HCT116 (cell line): ENCODE data around the gene ANKRD6. TPM values are rescaled to one million over a fixed set of nuclear protein-coding genes. Genes with fewer than 3 reads are reported as not detected.

ENCODE experiments used
- ATAC-seq: fragments of 200-7000 bp; cut with Tn5 transposase; 2 replicates; pipeline ENCODE4 v1.9.1; 2020; ENCODE audit warnings: mild to moderate bottlenecking, moderate library complexity
- BruUV-seq: library from RNA; stranded (reverse); fragments of 400-500 nt; replicated peaks from 2 replicates; lab custom pipeline; 2021; lab: Mats Ljungman, UMichigan
- CTCF ChIA-PET: fragments of 300-600 bp; sonication (Branson Sonifier 250); formaldehyde crosslinking; loops from one replicate; lab custom pipeline; 2021; ENCODE audit warnings: antibody characterized with exemption; lab: Charles Lee
- POLR2A ChIA-PET: fragments of 300-600, 350-600 bp; sonication (Branson Sonifier 250); formaldehyde crosslinking; loops from one replicate; lab custom pipeline; 2021; ENCODE audit warnings: antibody characterized with exemption; lab: Charles Lee
- RAD21 ChIA-PET, 2 experiments: fragments of 300-600 bp; sonication (Branson Sonifier 250); formaldehyde crosslinking; loops; one replicate each; lab custom pipeline; 2023; ENCODE audit warnings: low total read pairs in 2 of 2; ENCODE audit not compliant: uncharacterized antibody in 2 of 2, unreplicated experiment in 2 of 2, low non-redundant PET in 1 of 2; lab: Charles Lee
- DNase-seq: peaks from one replicate; pipeline ENCODE4 v3.0.0-alpha.2; 2010; ENCODE audit warnings: low read depth, low spot score
- H2AFZ ChIP-seq: fragments of 200-600 bp; shearing (Covaris generic), sonication (generic); 2 replicates; pipeline ENCODE4 v1.6.1; 2017; ENCODE audit warnings: low read depth, mixed run types, mixed read lengths, antibody characterized with exemption, low read length; ENCODE audit not compliant: poor library complexity, severe bottlenecking
- H3K27ac ChIP-seq: 2 replicates; pipeline ENCODE4 v1.5.1; 2012; ENCODE audit warnings: low read depth, low read length
- H3K27me3 ChIP-seq: fragments of 200-600 bp; sonication (generic); 2 replicates; pipeline ENCODE4 v1.6.1; 2016; ENCODE audit warnings: mixed run types, low read length, mixed read lengths; ENCODE audit not compliant: insufficient read depth
- H3K36me3 ChIP-seq, 2 experiments: fragments of 200-500 bp in 1 of 2; fragments of 200-600 bp in 1 of 2; sonication (Bioruptor generic) in 1 of 2; sonication (generic) in 1 of 2; 2 replicates each; pipeline versions ENCODE4 v1.5.1 to v1.6.1; 2014 to 2016; ENCODE audit warnings: low read length in 2 of 2, inconsistent platforms in 1 of 2, mixed read lengths in 1 of 2, mixed run types in 1 of 2; ENCODE audit not compliant: insufficient read depth in 2 of 2, control insufficient read depth in 1 of 2
- H3K4me1 ChIP-seq, 2 experiments: fragments of 200-600 bp in 1 of 2; sonication (generic) in 1 of 2; 2 replicates each; pipeline versions ENCODE4 v1.5.1 to v1.6.1; 2012 to 2017; ENCODE audit warnings: low read length in 2 of 2, inconsistent platforms in 1 of 2, mild to moderate bottlenecking in 1 of 2, mixed read lengths in 1 of 2, mixed run types in 1 of 2, moderate library complexity in 1 of 2; ENCODE audit not compliant: insufficient read depth in 2 of 2, control insufficient read depth in 1 of 2
- H3K4me2 ChIP-seq: fragments of 200-600 bp; sonication (generic); 2 replicates; pipeline ENCODE4 v1.6.1; 2017; ENCODE audit warnings: mixed run types, low read length, mixed read lengths
- H3K4me3 ChIP-seq, 2 experiments: fragments of 200-600 bp in 1 of 2; sonication (generic) in 1 of 2; replicated peaks in 1 of 2; 2 replicates each; pipeline ENCODE4 v1.5.1; 2011 to 2016; ENCODE audit warnings: low read length in 2 of 2, control low read depth in 1 of 2, low read depth in 1 of 2, mild to moderate bottlenecking in 1 of 2, mixed read lengths in 1 of 2, mixed run types in 1 of 2
- H3K79me2 ChIP-seq: fragments of 200-600 bp; sonication (generic); 2 replicates; pipeline ENCODE4 v1.6.1; 2017; ENCODE audit warnings: mild to moderate bottlenecking, mixed run types, low read length, moderate library complexity, mixed read lengths; ENCODE audit not compliant: insufficient read depth
- H3K9ac ChIP-seq: fragments of 200-600 bp; sonication (generic); 2 replicates; pipeline ENCODE4 v1.6.1; 2016; ENCODE audit warnings: low read length, mixed read lengths
- H3K9me2 ChIP-seq: fragments of 200-600 bp; sonication (generic), shearing (Covaris generic); 2 replicates; pipeline ENCODE4 v1.6.1; 2017; ENCODE audit warnings: mixed run types, mild to moderate bottlenecking, moderate library complexity; ENCODE audit not compliant: insufficient read depth
- H3K9me3 ChIP-seq, 2 experiments: fragments of 200-500 bp in 1 of 2; fragments of 200-600 bp in 1 of 2; sonication (Bioruptor generic) in 1 of 2; sonication (generic) in 1 of 2; 2 replicates each; pipeline ENCODE4 v1.6.1; 2014 to 2017; ENCODE audit warnings: low read length in 2 of 2, mixed read lengths in 2 of 2, inconsistent platforms in 1 of 2, low read depth in 1 of 2, mild to moderate bottlenecking in 1 of 2, mixed run types in 1 of 2, moderate library complexity in 1 of 2; ENCODE audit not compliant: control insufficient read depth in 1 of 2, insufficient read depth in 1 of 2
- H4K20me1 ChIP-seq: fragments of 200-600 bp; sonication (generic), shearing (Covaris generic); 2 replicates; pipeline ENCODE4 v1.6.1; 2017; ENCODE audit warnings: mixed run types, mild to moderate bottlenecking, moderate library complexity; ENCODE audit not compliant: insufficient read depth
- CEBPB ChIP-seq: IDR thresholded peaks from 2 replicates; pipeline ENCODE4 v1.6.1; 2012; ENCODE audit warnings: low read depth
- EGR1 ChIP-seq: IDR thresholded peaks from 2 replicates; pipeline ENCODE4 v1.6.1; 2012; ENCODE audit warnings: low read depth
- ELF1 ChIP-seq: IDR thresholded peaks from 2 replicates; pipeline ENCODE4 v1.6.1; 2012; ENCODE audit warnings: low read depth, borderline replicate concordance
- EZH2 ChIP-seq: fragments of 200-600 bp; sonication (generic); IDR thresholded peaks from 2 replicates; pipeline ENCODE4 v1.6.1; 2017; ENCODE audit warnings: antibody characterized with exemption, mixed run types
- FOSL1 ChIP-seq: IDR thresholded peaks from 2 replicates; pipeline ENCODE4 v1.6.1; 2012; ENCODE audit warnings: low read depth
- JUND ChIP-seq: IDR thresholded peaks from 2 replicates; pipeline ENCODE4 v1.6.1; 2012
- RAD21 ChIP-seq: IDR thresholded peaks from 2 replicates; pipeline ENCODE4 v1.6.1; 2012; ENCODE audit warnings: low read depth, mild to moderate bottlenecking
- SP1 ChIP-seq: IDR thresholded peaks from 2 replicates; pipeline ENCODE4 v1.6.1; 2012; ENCODE audit warnings: low read depth
- SRF ChIP-seq: IDR thresholded peaks from 2 replicates; pipeline ENCODE4 v1.6.1; 2012; ENCODE audit warnings: low read depth
- TCF7L2 ChIP-seq: IDR thresholded peaks from 2 replicates; pipeline ENCODE4 v1.7.0; 2011; ENCODE audit warnings: borderline replicate concordance, inconsistent platforms; ENCODE audit not compliant: insufficient read depth, insufficient read length; ENCODE audit errors: extremely low read depth
- YY1 ChIP-seq: IDR thresholded peaks from 2 replicates; pipeline ENCODE4 v1.6.1; 2011; ENCODE audit warnings: low read length, low read depth, moderate library complexity, mild to moderate bottlenecking; ENCODE audit not compliant: insufficient replicate concordance; ENCODE audit errors: extremely low read depth
- ZNF274 ChIP-seq: fragments of 200-500 bp; sonication (Bioruptor generic); IDR thresholded peaks from 2 replicates; pipeline ENCODE4 v1.6.1; 2014; ENCODE audit warnings: mild to moderate bottlenecking, low read depth, low read length, inconsistent platforms
- intact Hi-C: fragments of 100-400 bp; cut with micrococcal nuclease; formaldehyde crosslinking; loops from 2 replicates; pipeline ENCODE4 v1.10.0; 2022
- total RNA-seq: library from RNA; stranded (reverse); gene quantifications from one replicate; pipeline ENCODE4 v1.2.1, GENCODE V29; 2021; ENCODE audit not compliant: unreplicated experiment
- TF ChIP-seq, protein P1 (sequence below): IDR thresholded peaks from 2 replicates; pipeline ENCODE4 v1.6.1; 2011; ENCODE audit warnings: mild to moderate bottlenecking, low read length, moderate library complexity; ENCODE audit not compliant: insufficient replicate concordance; ENCODE audit errors: extremely low read depth
- TF ChIP-seq, protein P2 (sequence below): IDR thresholded peaks from 2 replicates; pipeline ENCODE4 v1.6.1; 2012
- TF ChIP-seq, protein P3 (sequence below), 3 experiments: fragments of 200-600 bp in 1 of 3; sonication (generic) in 1 of 3; IDR thresholded peaks in 2 of 3; conservative IDR thresholded peaks in 1 of 3; 2 replicates each; pipeline ENCODE4 v1.5.1; 2012 to 2017; ENCODE audit warnings: low read depth in 2 of 3, low read length in 2 of 3, antibody characterized with exemption in 1 of 3, borderline replicate concordance in 1 of 3, control low read depth in 1 of 3, mild to moderate bottlenecking in 1 of 3, mixed read lengths in 1 of 3, mixed run types in 1 of 3, moderate library complexity in 1 of 3; ENCODE audit not compliant: insufficient read depth in 1 of 3

Gene ANKRD6
- total RNA-seq, 1 experiment from 2014 or later = 9.9 TPM

DNA sequence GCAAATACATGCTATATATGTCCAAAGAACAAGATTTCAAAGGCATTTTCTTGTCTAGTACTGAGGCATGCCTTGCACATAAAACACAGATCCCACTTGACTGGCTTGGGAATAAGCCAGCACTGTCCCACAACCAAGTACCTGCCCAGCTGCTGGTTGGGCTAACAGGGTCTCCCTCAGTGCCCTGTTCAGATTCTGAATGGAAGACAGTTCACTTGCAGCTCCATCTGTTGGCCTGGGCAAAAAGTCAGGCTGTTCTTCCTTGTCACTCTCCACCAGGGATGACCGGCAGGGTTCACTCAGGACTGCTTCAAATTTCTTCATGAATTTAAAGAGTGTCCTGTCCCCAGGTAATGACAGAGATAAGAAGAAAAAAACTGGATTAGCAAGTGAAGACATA, 250.0 kb downstream of the ANKRD6 start:
- H3K4me3 ChIP-seq = no peak overlapping the region
- no peaks in the 10 kb centered on the region for H3K9me2 ChIP-seq
- TF ChIP-seq, protein P1, sequence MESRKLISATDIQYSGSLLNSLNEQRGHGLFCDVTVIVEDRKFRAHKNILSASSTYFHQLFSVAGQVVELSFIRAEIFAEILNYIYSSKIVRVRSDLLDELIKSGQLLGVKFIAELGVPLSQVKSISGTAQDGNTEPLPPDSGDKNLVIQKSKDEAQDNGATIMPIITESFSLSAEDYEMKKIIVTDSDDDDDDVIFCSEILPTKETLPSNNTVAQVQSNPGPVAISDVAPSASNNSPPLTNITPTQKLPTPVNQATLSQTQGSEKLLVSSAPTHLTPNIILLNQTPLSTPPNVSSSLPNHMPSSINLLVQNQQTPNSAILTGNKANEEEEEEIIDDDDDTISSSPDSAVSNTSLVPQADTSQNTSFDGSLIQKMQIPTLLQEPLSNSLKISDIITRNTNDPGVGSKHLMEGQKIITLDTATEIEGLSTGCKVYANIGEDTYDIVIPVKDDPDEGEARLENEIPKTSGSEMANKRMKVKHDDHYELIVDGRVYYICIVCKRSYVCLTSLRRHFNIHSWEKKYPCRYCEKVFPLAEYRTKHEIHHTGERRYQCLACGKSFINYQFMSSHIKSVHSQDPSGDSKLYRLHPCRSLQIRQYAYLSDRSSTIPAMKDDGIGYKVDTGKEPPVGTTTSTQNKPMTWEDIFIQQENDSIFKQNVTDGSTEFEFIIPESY = no peak
- TF ChIP-seq ELF1 = no peak
- TF ChIP-seq YY1 = no peak
- TF ChIP-seq JUND = no peak
- TF ChIP-seq FOSL1 = no peak
- TF ChIP-seq RAD21 = no peak
- no peak for TF ChIP-seq EGR1
- TF ChIP-seq, protein P2, sequence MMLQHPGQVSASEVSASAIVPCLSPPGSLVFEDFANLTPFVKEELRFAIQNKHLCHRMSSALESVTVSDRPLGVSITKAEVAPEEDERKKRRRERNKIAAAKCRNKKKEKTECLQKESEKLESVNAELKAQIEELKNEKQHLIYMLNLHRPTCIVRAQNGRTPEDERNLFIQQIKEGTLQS = no peak
- no peak for TF ChIP-seq SP1
- no peak for TF ChIP-seq ZNF274
- TF ChIP-seq, protein P3, sequence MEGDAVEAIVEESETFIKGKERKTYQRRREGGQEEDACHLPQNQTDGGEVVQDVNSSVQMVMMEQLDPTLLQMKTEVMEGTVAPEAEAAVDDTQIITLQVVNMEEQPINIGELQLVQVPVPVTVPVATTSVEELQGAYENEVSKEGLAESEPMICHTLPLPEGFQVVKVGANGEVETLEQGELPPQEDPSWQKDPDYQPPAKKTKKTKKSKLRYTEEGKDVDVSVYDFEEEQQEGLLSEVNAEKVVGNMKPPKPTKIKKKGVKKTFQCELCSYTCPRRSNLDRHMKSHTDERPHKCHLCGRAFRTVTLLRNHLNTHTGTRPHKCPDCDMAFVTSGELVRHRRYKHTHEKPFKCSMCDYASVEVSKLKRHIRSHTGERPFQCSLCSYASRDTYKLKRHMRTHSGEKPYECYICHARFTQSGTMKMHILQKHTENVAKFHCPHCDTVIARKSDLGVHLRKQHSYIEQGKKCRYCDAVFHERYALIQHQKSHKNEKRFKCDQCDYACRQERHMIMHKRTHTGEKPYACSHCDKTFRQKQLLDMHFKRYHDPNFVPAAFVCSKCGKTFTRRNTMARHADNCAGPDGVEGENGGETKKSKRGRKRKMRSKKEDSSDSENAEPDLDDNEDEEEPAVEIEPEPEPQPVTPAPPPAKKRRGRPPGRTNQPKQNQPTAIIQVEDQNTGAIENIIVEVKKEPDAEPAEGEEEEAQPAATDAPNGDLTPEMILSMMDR (IDR thresholded peaks at IDR 0.05 in 2 of 3, conservative IDR thresholded peaks at IDR 0.05 in 1 of 3; ENCODE audit: borderline replicate concordance in 1 of 3, insufficient read depth in 1 of 3, low read depth in 2 of 3, low read length in 2 of 3) = no peak
- TF ChIP-seq EZH2 = no peak
- TF ChIP-seq TCF7L2 = no peak
- no peak for TF ChIP-seq CEBPB
- no peak for TF ChIP-seq SRF
- H3K79me2 ChIP-seq = no peaks in the 10 kb centered on the region; the same call in 1 of the 2 replicates
- no peaks in the 10 kb centered on the region for H3K9me3 ChIP-seq
- no peak overlapping the region for H3K27ac ChIP-seq
- CTCF ChIA-PET = no interaction called here
- H3K4me2 ChIP-seq = no peak overlapping the region
- no peak overlapping the region for H3K9ac ChIP-seq
- ATAC-seq (no peak), DNase-seq (no peak)
- intact Hi-C loops = no loop called here
- POLR2A ChIA-PET = no interaction called here
- RAD21 ChIA-PET = no interaction called here
- no peaks in the 10 kb centered on the region for H3K27me3 ChIP-seq
- peaks cover 65 to 83% of the 10 kb centered on the region in 2 experiments for H3K36me3 ChIP-seq
- 0 out of 2 replicates have a peak, but pooled peaks cover 3% of the 10 kb centered on the region for H4K20me1 ChIP-seq
- BruUV-seq = no TSS peak
- no peak overlapping the region for H2AFZ ChIP-seq
- H3K4me1 ChIP-seq = no peaks in the 10 kb centered on the region

Other genes with a start within 250 kb of the ANKRD6 start
- gene GABRR1, start 215.8 kb upstream of the ANKRD6 start, total RNA-seq = not detected
- gene GABRR2, start 117.9 kb upstream of the ANKRD6 start, total RNA-seq = 0.57 TPM
- gene UBE2J1, start 80.4 kb upstream of the ANKRD6 start, total RNA-seq = 23.3 TPM
- gene RRAGD, start 20.9 kb upstream of the ANKRD6 start, total RNA-seq = 15.9 TPM
- gene LYRM2, start 205.6 kb downstream of the ANKRD6 start, total RNA-seq = 26.3 TPM